HepG2 (cell line): ENCODE measurements around the gene ABCA8. TPM values are rescaled to one million over a fixed set of nuclear protein-coding genes. Genes with fewer than 3 reads are reported as not detected.

Experiments
- ATAC-seq: fragments of 200-7000 bp; cut with Tn5 transposase; 3 replicates; pipeline ENCODE4 v1.9.1; 2020; ENCODE audit warnings: mild to moderate bottlenecking, moderate library complexity
- BruUV-seq: library from RNA; stranded (reverse); fragments of 400-500 nt; replicated peaks from 2 replicates; lab custom pipeline; 2021; lab: Mats Ljungman, UMichigan
- CTCF ChIA-PET: fragments of 300-600 bp; formaldehyde crosslinking; extraction: SDS; loops from one replicate; lab custom pipeline; 2021; ENCODE audit warnings: low total read pairs, inconsistent platforms, low intra/inter-chr PET ratio; lab: Yijun Ruan, JAX
- POLR2A ChIA-PET: fragments of 350-600 bp; sonication (Branson Sonifier 250); formaldehyde crosslinking; loops from one replicate; lab custom pipeline; 2020; ENCODE audit warnings: antibody characterized with exemption, inconsistent platforms; lab: Yijun Ruan, JAX
- DNase-seq: peaks from one replicate; pipeline ENCODE4 v3.0.0-alpha.2; 2015; ENCODE audit warnings: low spot score
- FAIRE-seq: peaks from 3 replicates; lab custom pipeline; 2011; peaks lifted over from hg19 to GRCh38; lab: Jason Lieb, UNC
- H2AFZ ChIP-seq: one replicate; pipeline ENCODE4 v1.6.1; 2011; ENCODE audit warnings: low read length, inconsistent platforms
- H3K27ac ChIP-seq: fragments of 300-600 bp; 3 replicates; pipeline ENCODE4 v1.8.0; 2011; ENCODE audit warnings: mixed run types, mild to moderate bottlenecking, mixed read lengths, low read length, inconsistent platforms; ENCODE audit not compliant: insufficient read depth; ENCODE audit errors: extremely low read length
- H3K27me3 ChIP-seq, 2 experiments: fragments of 200-600 bp in 1 of 2; 2 replicates in 1 of 2; 3 replicates in 1 of 2; pipeline versions ENCODE4 v1.6.0 to v1.8.0; 2011; ENCODE audit warnings: low read length in 2 of 2, mild to moderate bottlenecking in 2 of 2, moderate library complexity in 2 of 2, inconsistent platforms in 1 of 2; ENCODE audit not compliant: insufficient read depth in 2 of 2, control insufficient read depth in 1 of 2
- H3K36me3 ChIP-seq, 2 experiments: fragments of 200-600 bp in 1 of 2; replicated peaks in 1 of 2; 2 replicates in 1 of 2; 3 replicates in 1 of 2; pipeline versions ENCODE4 v1.5.1 to v1.8.0; 2011; ENCODE audit warnings: low read length in 2 of 2, inconsistent platforms in 1 of 2; ENCODE audit not compliant: insufficient read depth in 2 of 2, control insufficient read depth in 1 of 2
- H3K4me1 ChIP-seq: 2 replicates; pipeline ENCODE4 v1.5.1; 2012; ENCODE audit warnings: low read length, inconsistent platforms; ENCODE audit not compliant: insufficient read depth
- H3K4me2 ChIP-seq: 2 replicates; pipeline ENCODE4 v1.6.0; 2011; ENCODE audit warnings: low read depth, low read length, inconsistent platforms
- H3K4me3 ChIP-seq, 3 experiments: fragments of 200-600 bp in 1 of 3; sonication (generic), shearing (Covaris generic) in 1 of 3; replicated peaks in 1 of 3; 2 replicates each; pipeline ENCODE4 v1.5.1; 2011 to 2016; ENCODE audit warnings: low read length in 3 of 3, inconsistent platforms in 2 of 3, low read depth in 2 of 3, mild to moderate bottlenecking in 2 of 3, control low read depth in 1 of 3, mixed read lengths in 1 of 3; ENCODE audit not compliant: insufficient read depth in 1 of 3
- H3K79me2 ChIP-seq: one replicate; pipeline ENCODE4 v1.6.1; 2011; ENCODE audit warnings: low read length, inconsistent platforms; ENCODE audit not compliant: insufficient read depth
- H3K9ac ChIP-seq: 2 replicates; pipeline ENCODE4 v1.6.0; 2011; ENCODE audit warnings: mild to moderate bottlenecking, low read depth, low read length, inconsistent platforms; ENCODE audit not compliant: insufficient read depth
- H3K9me3 ChIP-seq: 2 replicates; pipeline ENCODE4 v1.5.1; 2012; ENCODE audit warnings: mild to moderate bottlenecking, low read length
- H4K20me1 ChIP-seq: 2 replicates; pipeline ENCODE4 v1.6.0; 2011; ENCODE audit warnings: inconsistent platforms, mild to moderate bottlenecking, low read length, moderate library complexity; ENCODE audit not compliant: insufficient read depth
- ARNTL ChIP-seq: sonication (generic); formaldehyde crosslinking; IDR thresholded peaks from 2 replicates; pipeline ENCODE4 v1.4.0; 2020; ENCODE audit warnings: mild to moderate bottlenecking, missing genetic modification reagents
- MLXIP ChIP-seq: sonication (generic); formaldehyde crosslinking; IDR thresholded peaks from 2 replicates; pipeline ENCODE4 v1.9.0; 2021; ENCODE audit warnings: missing genetic modification reagents, borderline replicate concordance
- TAF15 ChIP-seq: fragments of 200-400 bp; formaldehyde crosslinking; IDR thresholded peaks from one replicate; pipeline ENCODE4 v1.6.1; 2018; ENCODE audit warnings: mild to moderate bottlenecking, low read depth, low read length; ENCODE audit not compliant: poor library complexity, severe bottlenecking
- ZMYM4 ChIP-seq: sonication (generic); formaldehyde crosslinking; IDR thresholded peaks from 2 replicates; pipeline ENCODE4 v1.8.1; 2023; ENCODE audit warnings: mild to moderate bottlenecking, missing genetic modification reagents
- ZNF143 ChIP-seq: sonication (generic); formaldehyde crosslinking; IDR thresholded peaks from 2 replicates; pipeline ENCODE4 v1.4.0; 2020; ENCODE audit warnings: missing genetic modification reagents
- ZNF260 ChIP-seq: sonication (generic); formaldehyde crosslinking; IDR thresholded peaks from 2 replicates; pipeline ENCODE4 v1.4.0; 2020; ENCODE audit warnings: missing genetic modification reagents, low read depth, mild to moderate bottlenecking, borderline replicate concordance
- ZNF264 ChIP-seq: sonication (generic); formaldehyde crosslinking; IDR thresholded peaks from 2 replicates; pipeline ENCODE4 v1.4.0; 2020; ENCODE audit warnings: missing genetic modification reagents
- ZNF282 ChIP-seq: fragments of 450-650 bp; IDR thresholded peaks from 2 replicates; pipeline ENCODE4 v1.6.1; 2018; ENCODE audit not compliant: partially characterized antibody
- WGBS: methylation state at CpG from one replicate; pipeline ENCODE4 v1.1.6; 2017; ENCODE audit warnings: low lambda C conversion rate; 5-methylcytosine and 5-hydroxymethylcytosine counted together
- in situ Hi-C: cut with HindIII; loops from 2 replicates; pipeline ENCODE4 v1.10.0; 2017; ENCODE audit warnings: low pct_unique_long_range_greater_than_20kb; ENCODE audit not compliant: extremely low pct_ligation_motif_present
- intact Hi-C: fragments of 100-400 bp; cut with micrococcal nuclease; formaldehyde crosslinking; loops from one replicate; pipeline ENCODE4 v1.10.0; 2022; ENCODE audit not compliant: unreplicated experiment
- polyA plus RNA-seq, 8 experiments: library from polyadenylated mRNA; depleted of rRNA in 3 of 8; stranded (reverse) in 7 of 8; unstranded in 1 of 8; fragments of >200 nt; fragmentation: Illumina TruSeq in 4 of 8; extraction: Trizol in 4 of 8; gene quantifications; 2 replicates each; pipeline versions ENCODE4 v1.2.1 to v1.2.3, GENCODE V29; 2011 to 2016; ENCODE audit warnings: low read depth in 4 of 8, missing spikeins in 1 of 8, mixed read lengths in 1 of 8; ENCODE audit not compliant: insufficient read depth in 1 of 8
- total RNA-seq, 5 experiments: library from RNA; depleted of rRNA; stranded (reverse); fragments of >200 nt; fragmentation: Illumina TruSeq; extraction: Trizol; gene quantifications; 2 replicates each; pipeline ENCODE4 v1.2.3, GENCODE V29; 2016; ENCODE audit warnings: low read depth in 1 of 5

The ABCA8 gene
- total and polyA plus RNA-seq, 2 of the 13 experiments (the other 11 are each of a cell fraction or from before 2014, with no cell fraction given), result 0.05 to 0.18 TPM

- no peak for FAIRE-seq
- Histone ChIP-seq H3K9me3 (0 out of 2 replicates have a peak, but pooled peaks cover 7% of the 10 kb centered on the region), H4K20me1 (no peaks in the 10 kb centered on the region), H3K4me2 (no peak overlapping the region), H3K9ac (no peak overlapping the region), H3K27me3 (no peaks in the 10 kb centered on the region), H3K36me3 (no peaks in the 10 kb centered on the region), H2AFZ (no peak overlapping the region), H3K4me1 (peaks cover 32% of the 10 kb centered on the region), H3K4me3 (no peak overlapping the region), H3K27ac (no peak overlapping the region), H3K79me2 (no peaks in the 10 kb centered on the region)
- ChIA-PET POLR2A (interaction anchor here (0.6 kb wide), 1 partner anchor 68 kb away, joined by 4 read pairs; no protein-coding TSS in a partner anchor), CTCF (no interaction called here)
- WGBS, result 62% methylated on average over 3 of the region's 3 CpGs
- intact Hi-C loops (no loop called here), in situ Hi-C loops (no loop called here)
- DNase-seq, result no peak
- BruUV-seq, result no TSS peak
- ATAC-seq, result no peak
- TF ChIP-seq ZNF282, result no peak
- 0 out of 2 replicates have a peak, but pooled peaks have one; percentile 30 for TF ChIP-seq ZMYM4
Measured at GRCh38 chr17:68942389-68942788, 12.8 kb downstream of the ABCA8 start.

GRCh38 chr17:68941761-68942160 lies 13.4 kb downstream of the ABCA8 start:
- no peak for DNase-seq
- 75% methylated on average over 6 of the region's 6 CpGs for WGBS
- no TSS peak for BruUV-seq
- peaks cover 38% of the 10 kb centered on the region for H3K4me1 ChIP-seq
- in situ Hi-C loops, result no loop called here
- FAIRE-seq, result no peak
- no peak for ATAC-seq
- TF ChIP-seq ZNF143 (no peak), ARNTL (CRISPR knock-in tag) (no peak), MLXIP (no peak), TAF15 (no peak), ZNF264 (CRISPR knock-in tag) (no peak), ZNF260 (CRISPR knock-in tag) (no peak)
- intact Hi-C loops, result no loop called here
- H3K36me3 ChIP-seq, result no peaks in the 10 kb centered on the region
- no peak overlapping the region for H3K4me3 ChIP-seq
- H3K27ac ChIP-seq, result no peak overlapping the region
- no peak overlapping the region for H3K9ac ChIP-seq
- H2AFZ ChIP-seq, result no peak overlapping the region
- ChIA-PET POLR2A (no interaction called here), CTCF (no interaction called here)
- H3K79me2 ChIP-seq, result no peaks in the 10 kb centered on the region
- no peaks in the 10 kb centered on the region for H4K20me1 ChIP-seq
- no peaks in the 10 kb centered on the region for H3K27me3 ChIP-seq
- H3K4me2 ChIP-seq, result no peak overlapping the region
- H3K9me3 ChIP-seq, result 0 out of 2 replicates have a peak, but pooled peaks cover 7% of the 10 kb centered on the region
